ENCODE results near the gene BATF3.
"Not testable (repeated sequence)": the region's sequence is repeated elsewhere in the genome, so short reads cannot be mapped to it uniquely, and the experiment has no call there.

Gene BATF3

GRCh38 chr1:212683357-212683722 is 16.3 kb downstream of the BATF3 start:
- DNase-seq = no peak

DNA sequence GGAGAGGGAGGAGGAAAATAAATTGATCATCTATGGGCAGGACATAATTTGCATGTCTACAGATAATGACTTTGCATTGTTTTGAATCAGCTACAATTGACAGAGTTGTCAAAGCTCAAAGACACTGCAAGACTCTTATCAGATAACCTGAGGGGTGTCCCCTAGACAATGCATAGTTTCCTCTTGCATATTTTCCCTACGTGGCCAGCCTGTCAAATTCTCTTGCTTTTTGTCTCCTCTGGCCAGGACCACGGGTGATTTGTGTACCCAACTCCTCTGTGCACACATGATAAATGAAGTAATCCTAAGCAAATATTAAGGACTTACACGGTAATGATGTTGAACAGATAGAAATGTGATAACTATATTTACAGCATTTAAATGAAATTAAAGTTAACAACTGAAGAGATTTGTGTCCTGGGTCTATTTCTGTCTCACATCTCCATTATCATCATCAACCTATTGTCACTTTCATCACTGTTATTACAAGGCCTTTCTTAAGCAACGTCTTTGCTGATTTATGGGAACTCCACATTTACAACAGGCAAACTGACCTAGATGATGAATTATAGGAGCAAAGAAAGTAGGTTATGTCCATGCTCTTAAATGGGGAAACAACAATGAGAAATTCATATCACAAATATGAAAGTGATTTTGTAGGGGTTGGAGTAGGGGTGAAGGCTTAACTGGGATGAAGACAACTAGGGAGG is 18.8 kb downstream of the BATF3 start:
- no peak for DNase-seq

GRCh38 chr1:212678456-212679410 is 20.9 kb downstream of the BATF3 start:
- DNase-seq = no peak

- no peak for DNase-seq
Measured at GRCh38 chr1:212677573-212677972, 22.1 kb downstream of the BATF3 start.

DNA sequence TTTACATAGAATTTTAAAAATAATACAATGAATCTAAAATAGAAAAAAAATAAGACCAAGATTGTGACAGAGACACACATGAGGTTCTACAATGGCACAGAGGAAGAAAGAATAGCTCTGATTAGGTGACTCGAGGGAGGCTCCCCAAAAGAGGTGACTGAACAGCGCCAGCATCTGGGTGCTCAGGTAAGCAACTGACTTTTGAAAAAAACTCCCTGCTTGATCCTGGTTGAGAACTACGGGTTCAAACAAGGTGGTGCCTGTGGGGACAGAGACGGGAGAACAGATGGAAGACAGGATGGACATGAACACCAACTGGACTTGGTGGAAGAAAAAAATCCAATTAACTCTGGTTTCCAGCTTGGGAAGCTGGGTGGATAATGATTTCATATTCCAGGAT is 22.5 kb downstream of the BATF3 start:
- DNase-seq = no peak

DNA sequence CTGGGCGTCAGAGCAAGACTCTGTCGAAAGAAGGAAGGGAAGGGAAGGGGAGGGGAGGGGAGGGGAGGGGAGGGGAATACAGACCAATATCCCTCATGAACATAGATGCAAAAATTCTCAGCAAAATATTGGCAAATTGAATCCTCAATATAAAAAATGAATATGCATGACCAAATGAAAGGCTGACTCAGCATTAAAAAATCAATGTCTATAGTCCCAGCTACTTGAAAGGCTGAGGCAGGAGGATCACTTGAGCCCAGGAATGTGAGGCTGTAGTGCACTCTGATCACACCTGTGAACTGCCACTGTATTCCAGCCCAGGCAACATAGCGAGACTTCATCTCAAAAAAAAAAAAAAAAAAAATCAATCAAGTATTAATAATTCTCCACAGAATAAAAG is 24.0 kb downstream of the BATF3 start:
- no peak for DNase-seq

GRCh38 chr1:212674872-212675271 is 24.8 kb downstream of the BATF3 start:
- DNase-seq = no peak

DNA sequence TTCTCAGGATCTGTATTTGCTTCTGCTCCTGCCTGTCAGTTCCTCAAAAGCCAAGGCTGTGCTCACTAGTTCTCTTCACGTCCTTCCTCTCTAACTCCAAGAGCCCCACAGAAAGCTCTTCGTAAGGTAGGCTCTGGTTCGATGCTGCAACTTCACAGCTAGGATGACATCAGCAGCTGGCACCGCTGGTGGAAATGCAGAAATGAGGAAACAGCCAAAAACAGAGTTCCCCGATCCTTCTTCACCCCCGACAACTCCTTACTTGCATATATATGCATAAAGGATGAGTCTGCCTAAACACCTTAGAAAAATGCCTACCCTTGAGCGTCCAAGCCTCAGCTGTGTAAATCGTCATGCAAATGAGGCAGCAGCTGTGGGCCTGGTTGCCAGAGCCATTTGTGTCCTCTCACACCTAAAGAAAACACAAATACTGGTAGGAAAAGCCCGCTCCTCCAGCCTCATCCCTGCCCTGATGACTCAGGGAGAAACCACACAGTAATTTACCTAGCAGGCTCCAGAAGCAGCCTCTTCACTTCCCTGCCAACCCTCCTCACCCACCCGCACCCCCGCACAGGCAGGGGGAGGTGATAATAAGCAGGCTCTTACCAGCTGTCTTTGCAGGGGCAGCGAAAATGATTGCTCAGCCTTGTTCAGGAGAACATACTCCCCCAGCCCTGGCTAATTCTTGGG is 28.2 kb downstream of the BATF3 start:
- peak; percentile 89 for DNase-seq

DNA sequence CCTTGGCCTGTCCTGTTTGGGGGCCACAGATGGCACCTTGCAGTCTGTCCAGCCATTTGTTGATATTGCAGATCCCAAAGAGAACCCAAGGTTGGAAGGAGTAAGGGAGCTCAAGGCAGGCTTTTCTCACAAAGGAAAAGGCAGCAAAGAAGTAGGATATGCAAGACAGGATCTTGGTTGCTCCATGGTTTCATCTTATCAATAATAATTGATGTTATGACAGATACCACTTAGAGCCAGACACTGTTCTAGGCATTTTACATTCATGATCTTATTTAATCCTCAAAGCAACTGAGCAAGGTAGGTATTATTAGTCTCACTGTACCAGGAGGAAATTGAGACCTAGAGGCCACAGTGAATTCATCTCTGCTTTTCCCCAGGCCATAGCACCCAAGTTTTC is 28.8 kb downstream of the BATF3 start:
- DNase-seq = no peak

GRCh38 chr1:212670301-212670700 is 29.3 kb downstream of the BATF3 start:
- DNase-seq = no peak

GRCh38 chr1:212669600-212669999 is 30.0 kb downstream of the BATF3 start:
- DNase-seq = no peak

GRCh38 chr1:212669102-212669501 is 30.5 kb downstream of the BATF3 start:
- no peak for DNase-seq

DNA sequence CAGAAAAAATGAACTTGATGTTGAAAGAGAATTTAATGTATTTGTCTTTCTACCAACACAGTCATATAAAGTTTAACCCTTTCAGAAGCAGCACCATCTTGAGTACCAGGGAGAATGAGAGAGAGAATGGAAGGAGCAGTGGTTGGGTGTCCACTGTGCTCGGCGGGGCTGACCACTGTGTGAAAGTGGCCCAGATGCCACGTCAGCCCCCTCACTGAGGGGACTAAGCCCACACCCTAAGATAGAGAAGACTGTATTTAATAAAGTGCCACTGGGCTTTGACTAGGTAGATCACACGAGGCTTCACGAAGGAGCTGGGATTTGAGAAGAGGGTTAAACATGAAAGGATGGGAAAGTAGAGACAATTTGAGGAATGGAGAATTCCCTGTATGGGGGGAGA is 31.2 kb downstream of the BATF3 start:
- no peak for DNase-seq

DNA sequence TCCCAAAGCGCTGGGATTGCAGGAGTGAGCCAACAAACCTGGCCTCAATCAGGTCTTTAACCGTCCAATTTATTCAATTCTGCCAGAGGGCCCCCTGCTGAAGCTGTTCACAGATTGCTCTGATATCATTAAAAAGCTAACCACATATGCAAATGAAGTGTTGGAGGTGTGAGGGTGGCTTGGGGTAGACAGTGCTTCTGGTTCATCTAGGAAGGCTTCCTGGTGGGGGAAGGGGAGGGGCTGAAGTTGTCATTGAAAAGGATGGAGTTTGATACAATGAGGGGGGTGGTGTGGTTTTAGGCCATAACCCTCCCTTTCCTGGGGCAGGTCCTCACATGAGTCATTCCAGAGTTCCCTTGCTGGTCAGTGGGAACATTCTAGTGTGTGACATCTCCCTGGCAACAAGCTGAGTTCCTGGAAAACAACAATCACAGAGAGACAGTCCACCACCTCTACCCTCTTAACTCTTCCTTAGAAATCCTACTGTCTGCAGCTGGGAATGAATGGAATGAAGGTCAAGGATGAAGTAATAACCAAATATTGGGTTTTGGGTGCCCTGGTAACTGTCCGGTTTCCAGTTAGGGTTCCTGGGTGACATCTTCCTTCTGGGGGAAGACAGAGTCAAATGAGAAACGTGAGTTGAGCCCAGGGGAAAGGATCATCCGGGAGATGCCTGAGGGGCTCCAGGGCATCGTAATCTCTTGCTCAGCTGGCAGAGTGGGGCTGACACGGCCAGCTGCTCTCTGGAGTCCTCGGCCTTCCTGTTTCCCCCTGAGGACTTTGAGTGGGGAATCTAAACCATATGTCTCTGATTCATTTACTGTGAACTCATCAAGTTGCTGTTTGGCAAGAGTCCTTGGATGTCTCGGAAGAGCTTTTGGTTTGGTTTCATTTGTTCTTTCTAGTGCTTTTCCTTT is 32.2 kb downstream of the BATF3 start:
- DNase-seq = no peak

DNA sequence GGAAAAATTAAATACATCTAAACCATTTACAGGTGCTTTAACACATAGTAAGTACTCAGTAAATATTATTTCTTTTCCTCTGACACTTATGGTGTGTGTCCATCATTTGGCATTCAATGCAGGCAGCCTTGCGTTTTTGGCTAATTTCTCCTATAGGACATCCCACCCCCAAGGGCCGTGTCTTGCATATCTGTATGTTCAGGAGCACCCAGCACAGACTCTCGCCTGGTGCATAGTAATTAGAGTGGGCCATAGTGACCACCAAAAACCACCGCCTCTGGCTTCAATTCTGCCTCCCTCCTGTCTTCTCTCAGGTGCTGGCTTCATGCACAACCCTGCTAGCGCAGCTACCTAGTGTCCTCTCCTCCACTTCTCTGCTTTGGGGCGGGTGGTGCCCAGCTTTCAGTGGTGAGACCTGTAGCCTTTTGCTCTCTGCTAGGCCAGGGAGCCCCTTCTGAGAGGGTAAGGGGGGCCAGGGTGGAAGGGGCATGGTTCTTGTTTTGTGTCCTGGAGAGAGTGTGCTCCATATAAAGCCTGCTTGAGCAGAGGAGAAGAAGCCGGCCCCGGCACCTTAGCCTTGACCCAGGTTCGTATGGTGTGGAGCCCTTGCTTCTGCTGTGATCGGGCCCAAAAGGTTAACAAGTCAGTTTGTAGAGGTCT is 33.4 kb downstream of the BATF3 start:
- no peak for DNase-seq

- peak; percentile 37 for DNase-seq
Measured at GRCh38 chr1:212665241-212666115, 34.2 kb downstream of the BATF3 start.

- no peak for DNase-seq
Measured at GRCh38 chr1:212664409-212665199, 35.0 kb downstream of the BATF3 start.

DNA sequence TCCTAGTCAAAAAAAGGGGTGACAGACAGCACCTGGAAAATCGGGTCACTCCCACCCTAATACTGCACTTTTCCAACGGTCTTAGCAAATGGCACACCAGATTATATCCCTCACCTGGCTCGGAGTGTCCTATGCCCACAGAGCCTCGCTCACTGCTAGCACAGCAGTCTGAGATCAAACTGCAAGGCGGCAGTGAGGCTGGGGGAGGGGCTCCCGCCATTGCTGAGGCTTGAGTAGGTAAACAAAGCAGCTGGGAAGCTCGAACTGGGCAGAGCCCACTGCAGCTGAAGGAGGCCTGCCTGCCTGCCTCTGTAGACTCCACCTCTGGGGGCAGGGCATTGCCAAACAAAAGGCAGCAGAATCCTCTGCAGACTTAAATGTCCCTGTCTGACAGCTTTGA is 41.4 kb downstream of the BATF3 start:
- DNase-seq = not testable (repeated sequence)

- no peak for DNase-seq
Measured at GRCh38 chr1:212656730-212657129, 42.9 kb downstream of the BATF3 start.
